Measurements from ENCODE around the gene BCAT1.
"Not testable (repeated sequence)": the region's sequence is repeated elsewhere in the genome, so short reads cannot be mapped to it uniquely, and the experiment has no call there.

The BCAT1 gene

DNA sequence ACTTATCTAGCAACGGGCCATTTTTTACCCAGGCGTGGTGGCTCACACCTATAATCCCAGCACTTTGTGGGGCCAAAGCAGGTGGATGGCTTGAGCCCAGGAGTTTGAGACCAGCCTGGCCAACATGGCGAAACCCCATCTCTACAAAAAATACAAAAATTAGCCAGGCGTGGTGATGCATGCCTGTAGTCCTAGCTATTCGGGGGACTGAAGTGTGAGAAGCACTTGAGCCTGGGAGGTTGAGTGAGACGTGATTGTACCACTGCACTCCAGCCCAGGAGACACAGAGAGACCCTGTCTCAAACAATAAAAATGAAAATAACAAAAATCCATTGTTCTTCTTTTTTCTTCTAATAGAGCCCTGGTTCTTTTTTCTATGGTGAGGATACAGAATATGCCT, 7.5 kb upstream of the BCAT1 start:
- not testable (repeated sequence) for DNase-seq (ENCODE audit: low read depth, low spot score)

DNA sequence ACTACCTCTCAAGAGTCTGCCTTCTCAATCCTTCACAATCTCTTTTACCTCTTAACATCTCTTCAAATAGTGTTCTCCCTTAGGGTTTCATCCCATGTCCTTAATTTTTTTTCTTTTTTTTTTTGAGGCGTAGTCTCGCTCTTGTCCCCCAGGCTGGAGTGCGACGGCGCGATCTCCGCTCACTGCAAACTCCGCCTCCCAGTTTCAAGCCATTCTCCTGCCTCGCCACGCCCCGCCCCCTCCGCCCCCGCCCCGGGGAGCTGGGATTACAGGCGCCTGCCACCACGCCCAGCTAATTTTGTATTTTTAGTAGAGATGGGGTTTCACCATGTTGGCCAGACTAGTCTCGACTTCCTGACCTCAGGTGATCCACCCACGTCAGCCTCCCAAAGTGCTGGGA, 7.0 kb upstream of the BCAT1 start:
- DNase-seq (ENCODE audit: low read depth, low spot score), result no peak

DNA sequence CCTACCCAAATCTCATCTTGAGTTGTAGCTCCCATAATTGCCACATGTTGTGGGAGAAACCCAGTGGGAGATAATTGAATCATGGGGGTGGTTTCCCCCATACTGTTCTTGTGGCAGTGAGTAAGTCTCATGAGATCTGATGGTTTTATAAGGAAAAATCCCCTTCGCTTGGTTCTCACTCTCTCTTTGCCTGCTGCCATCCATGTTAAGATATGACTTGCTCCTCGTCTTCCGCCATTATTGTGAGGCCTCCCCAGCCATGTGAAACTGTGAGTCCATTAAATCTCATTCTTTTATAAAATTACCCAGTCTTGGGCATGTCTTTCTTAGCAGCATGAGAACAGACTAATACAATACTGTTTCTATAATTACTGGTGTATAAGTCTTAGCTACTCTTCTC, 6.5 kb upstream of the BCAT1 start:
- no peak for DNase-seq (ENCODE audit: low read depth, low spot score)

DNA sequence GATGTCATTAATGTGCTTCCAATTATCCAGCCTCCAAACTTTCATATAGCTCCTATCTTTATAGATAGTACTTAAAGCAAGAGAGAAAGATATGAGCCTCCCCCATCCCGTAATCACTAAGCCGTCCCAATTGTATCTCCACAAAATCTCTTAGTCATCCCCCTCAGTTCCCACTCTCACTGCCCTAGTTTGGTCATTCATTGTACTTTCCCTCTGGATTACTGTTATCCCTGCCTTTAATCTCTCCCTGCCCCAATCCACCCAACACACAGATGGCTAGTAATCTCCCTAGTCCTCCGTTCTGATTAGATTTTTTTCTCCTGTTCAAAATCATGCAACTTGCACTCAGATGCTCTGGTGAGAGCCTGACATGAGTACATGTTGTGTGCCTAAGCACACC, 5.4 kb upstream of the BCAT1 start:
- no peak for DNase-seq (ENCODE audit: low read depth, low spot score)

DNA sequence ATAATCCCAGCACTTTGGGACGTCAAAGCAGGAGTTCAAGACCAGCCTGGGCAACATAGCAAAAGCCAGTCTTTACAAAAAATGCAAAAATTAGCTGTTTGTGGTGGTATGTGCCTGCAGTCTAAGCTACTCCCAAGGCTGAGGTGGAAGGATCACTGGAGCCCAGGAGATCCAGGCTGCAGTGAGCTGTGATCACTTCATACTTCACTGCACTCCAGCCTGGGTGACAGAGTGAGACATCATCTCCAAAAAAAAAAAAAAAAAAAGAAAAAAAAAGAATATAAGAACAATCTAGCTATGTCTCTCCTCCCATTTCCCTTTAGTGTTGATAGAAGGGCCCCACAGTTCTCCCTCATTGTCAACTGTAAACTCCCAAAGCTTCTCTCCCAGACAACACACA, 3.5 kb upstream of the BCAT1 start:
- no peak for DNase-seq (ENCODE audit: low read depth, low spot score)

DNA sequence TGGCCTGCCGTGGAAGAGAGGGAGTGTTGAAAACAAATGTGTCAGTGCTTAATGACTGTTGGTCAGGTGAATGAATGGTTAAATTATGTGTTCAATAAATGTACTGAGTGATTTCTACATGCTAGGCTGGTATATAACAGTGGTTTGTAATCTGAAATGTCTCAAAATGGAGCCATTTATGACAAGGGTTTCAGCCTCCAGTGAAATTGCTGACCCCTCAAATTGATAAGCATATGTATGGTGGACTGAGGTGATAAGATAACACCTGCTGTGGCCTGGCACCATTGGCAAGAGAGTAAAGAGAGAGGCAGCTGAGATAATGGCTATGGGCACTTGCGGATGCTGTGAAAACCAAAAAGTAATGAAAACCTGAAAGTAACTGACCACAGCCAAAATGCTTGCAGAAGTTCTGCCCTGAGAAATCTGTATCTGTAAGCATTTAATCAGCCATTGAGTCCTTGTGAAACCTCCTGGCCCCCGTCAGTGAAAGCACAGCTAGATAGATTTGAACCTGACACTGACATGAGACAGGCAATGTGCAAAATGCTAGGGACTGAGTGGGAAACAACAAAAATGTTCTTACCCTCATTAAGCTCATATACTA, 1.4 kb upstream of the BCAT1 start:
- no peak for DNase-seq (ENCODE audit: low read depth, low spot score)

DNA sequence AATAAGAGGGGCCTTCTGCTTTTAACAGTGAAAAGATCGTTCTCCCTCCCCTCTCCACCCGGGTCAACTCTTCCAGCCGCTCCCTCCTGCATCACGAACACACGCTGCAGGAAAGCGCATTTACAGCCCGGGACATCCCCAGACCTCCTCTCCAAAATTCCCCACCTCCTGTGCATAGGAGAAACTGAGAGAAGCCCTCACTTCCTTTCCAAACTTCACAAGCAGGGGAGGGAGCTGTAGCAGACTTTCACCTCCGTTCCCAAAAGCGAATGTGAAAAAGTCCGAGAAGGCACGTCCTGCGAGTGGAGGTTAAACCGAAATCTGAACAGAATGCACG, 513 bp downstream of the BCAT1 start:
- no peak for DNase-seq (ENCODE audit: low read depth, low spot score)

DNA sequence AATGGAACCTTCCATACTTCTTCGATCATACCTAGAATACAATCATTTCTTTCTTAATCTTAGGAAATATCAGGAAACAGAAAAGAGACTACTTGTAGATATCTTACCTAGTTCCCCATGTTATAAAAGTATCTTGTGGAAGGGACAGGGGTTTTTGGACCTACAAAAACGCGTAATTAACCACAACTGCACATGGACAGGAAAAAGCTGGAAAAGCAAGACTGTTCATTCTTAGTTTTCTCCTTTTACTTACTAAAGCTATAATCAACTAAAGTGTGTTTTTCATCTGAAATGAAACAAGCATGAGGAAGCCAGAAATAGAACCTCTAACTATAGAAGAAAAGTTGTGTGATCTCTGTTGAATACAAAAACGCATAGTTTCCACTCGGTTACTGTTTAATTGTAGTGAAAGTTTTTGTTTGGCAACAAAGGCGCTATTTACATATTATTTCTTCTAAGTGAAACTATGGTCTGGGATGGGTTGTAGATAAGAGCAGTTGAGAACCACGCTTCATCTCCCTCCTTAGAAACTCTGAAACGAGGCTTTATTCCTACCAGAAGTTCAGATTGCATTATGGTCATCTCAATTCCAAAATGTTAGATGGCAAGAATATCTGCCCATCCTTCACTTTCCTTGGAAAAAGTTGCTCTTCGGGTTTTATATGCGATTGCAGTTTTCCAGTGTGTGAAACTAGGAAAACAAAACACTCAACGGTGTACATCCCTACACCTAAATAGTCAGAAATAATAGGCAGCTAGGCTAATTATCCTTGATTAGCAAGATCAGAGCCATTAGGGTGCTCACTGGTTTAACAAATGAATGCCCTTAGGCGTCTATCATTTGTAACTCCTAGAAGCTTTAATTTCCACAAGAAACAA, 1.1 kb downstream of the BCAT1 start:
- no peak for DNase-seq (ENCODE audit: low read depth, low spot score)

DNA sequence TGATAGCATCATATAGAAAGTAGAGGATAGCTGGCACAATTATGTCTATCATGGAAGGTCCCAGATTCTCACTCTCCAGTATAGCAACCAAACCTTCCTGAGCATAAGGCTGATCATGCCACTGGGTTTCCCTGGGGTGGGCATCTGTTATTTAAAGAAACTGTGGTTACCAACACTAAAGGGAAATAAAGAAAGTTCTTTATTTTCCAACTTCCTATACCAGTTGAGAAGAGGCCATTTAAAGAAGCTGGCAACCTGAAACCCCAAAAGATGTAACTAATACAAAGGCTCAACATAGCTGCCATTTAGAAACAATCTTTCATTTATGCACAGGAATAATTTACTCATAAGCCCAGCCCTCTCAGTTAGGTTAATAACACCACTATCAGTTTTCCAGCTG, 3.1 kb downstream of the BCAT1 start:
- DNase-seq (ENCODE audit: low read depth, low spot score), result no peak

DNA sequence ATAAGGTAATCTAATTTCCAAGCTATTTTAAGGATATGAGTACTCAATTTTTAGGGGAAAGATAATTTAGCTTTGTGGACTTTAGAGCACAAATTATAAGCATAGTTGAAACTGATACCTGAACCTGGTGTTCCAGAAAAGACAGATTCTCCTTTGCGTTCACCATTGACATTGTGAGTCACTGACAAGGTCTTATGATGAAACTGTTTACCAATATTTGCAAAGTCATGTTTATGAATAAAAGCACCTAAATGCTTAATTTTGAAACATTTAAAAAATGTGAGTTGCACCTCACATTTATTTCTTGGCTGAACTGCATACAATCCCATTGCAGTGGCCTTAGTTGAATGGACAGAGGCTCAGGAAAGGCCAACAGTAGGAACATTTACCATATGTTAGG, 3.9 kb downstream of the BCAT1 start:
- DNase-seq (ENCODE audit: low read depth, low spot score), result no peak

DNA sequence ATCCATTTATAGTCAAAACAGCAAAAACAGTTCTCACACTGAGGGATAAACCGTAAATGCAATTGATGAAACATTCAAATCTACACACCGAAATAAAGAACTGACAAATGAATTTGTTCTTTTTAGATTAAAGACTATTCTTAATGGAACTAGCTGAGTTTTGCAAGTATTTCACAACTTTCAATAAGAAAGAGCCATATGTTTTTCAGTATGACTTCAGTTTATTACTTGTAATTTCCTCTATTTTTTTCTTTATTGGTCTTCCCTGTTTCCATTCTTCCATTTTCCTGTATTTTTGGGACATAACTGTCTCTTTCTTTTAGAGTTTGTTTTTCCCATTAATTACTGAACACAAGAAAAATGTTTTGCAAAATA, 4.3 kb downstream of the BCAT1 start:
- no peak for DNase-seq (ENCODE audit: low read depth, low spot score)

DNA sequence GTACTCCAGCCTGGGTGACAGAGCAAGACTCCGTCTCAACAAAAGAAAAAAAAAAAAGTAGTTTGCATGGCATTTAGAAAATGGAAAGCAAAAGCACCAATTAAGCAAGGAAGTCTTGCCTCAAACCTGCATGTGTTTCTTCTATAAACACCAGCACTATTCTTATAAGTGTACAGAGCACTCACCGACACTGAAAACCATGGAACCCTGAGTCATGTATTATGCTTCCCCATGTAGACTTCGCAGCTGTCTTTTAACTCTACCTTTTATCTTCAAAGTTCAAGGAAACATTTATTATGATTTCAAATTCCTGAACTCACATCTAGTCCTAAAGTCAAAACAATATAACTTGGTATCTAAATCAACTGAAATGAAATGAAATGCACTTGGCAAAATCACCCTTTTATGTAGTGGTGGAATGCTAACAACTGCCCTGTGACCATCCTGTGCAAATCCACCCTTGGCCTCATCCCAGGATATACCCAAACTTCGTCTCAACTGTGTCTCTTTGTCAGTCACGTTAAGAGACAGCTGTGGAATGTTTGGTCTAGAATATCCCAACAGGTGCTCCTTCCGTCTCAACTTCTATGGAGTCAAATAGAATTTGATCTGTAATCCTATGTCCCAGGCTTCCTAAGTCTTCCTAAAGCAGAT, 4.8 kb downstream of the BCAT1 start:
- no peak for DNase-seq (ENCODE audit: low read depth, low spot score)

DNA sequence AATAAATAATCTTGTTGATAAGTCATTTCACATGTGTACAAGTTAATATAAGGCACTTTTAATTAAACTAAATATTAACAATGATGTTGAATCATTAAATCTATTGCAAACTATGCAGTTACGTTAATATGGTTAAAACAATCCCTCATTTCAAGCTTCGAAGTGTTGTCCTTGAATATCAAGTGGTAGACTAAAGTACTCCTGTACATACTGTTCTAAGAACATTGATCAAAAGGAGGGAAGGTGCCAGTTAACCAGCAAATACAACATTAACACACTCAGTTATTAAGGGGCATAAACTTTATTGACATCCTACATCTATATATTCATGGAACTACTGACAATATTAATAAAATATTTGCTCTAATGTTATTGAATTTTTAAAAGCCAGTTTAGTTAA, 8.7 kb downstream of the BCAT1 start:
- no peak for DNase-seq (ENCODE audit: low read depth, low spot score)

DNA sequence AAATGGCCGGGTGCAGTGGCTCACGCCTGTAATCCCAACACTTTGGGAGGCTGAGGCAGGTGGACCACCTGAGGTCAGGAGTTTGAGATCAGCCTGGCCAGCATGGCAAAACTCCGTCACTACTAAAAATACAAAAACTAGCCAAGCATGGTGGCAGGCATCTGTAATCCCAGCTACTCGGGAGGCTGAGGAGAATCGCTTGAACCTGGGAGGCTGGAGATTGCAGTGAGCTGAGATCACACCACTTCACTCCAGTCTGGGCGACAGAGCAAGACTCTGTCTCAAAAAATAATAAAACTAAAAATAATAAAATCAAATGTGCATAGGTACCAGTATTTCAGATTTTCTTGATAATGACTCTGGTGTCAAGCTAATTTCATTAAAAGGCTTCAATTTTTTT, 9.3 kb downstream of the BCAT1 start:
- DNase-seq (ENCODE audit: low read depth, low spot score), result not testable (repeated sequence)

DNA sequence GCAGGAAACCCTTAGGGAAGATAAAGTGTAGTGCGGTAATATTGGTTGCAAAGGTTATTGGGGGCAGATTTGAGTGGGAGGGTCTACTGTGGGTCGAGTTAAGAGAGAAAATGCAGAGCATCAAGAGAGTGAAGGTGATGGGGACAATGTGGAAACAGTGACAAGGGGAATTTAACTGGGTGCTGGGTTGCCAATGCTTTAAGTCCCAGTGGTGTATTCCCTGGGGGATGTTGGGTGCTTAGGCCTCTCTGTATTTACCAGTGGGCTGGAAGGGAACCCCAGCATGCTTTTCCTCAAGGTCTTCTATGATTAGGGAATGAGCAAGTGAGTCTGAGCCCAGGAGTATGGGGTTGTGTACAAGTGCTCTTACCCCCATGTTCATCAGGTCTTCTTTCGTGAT, 10.6 kb downstream of the BCAT1 start:
- DNase-seq (ENCODE audit: low read depth, low spot score), result no peak

DNA sequence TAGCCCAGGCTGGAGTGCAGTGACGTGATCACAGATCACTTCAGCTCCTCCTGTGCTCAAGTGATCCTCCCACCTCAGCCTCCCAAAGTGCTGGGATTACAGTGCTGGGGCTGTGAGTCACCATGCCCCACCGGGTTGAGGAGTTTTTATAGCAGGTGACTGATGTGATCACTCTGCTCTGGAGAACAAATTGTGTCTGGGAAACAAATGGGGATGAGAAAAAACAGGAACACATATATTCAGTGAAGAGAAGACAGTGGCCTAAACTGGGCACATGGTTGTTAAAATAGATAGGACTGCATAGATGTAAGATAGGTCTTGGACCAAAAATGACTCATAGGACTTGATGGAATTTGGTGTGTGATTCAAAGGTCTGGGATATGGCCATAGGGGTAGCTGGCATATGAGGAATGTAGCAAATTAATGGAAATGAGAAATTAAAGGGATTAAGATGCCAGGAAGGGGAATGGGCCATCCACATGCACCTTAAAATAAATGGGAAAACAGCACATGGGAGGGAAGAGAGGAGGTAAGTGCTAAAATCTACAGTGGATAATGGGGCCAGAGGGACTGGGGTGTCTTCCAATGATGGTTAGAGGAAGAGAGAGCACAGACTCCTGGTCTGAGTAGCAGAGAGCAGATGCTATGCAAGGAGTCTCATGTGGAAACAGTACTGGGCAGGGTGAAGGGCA, 11.2 kb downstream of the BCAT1 start:
- no peak for DNase-seq (ENCODE audit: low read depth, low spot score)

DNA sequence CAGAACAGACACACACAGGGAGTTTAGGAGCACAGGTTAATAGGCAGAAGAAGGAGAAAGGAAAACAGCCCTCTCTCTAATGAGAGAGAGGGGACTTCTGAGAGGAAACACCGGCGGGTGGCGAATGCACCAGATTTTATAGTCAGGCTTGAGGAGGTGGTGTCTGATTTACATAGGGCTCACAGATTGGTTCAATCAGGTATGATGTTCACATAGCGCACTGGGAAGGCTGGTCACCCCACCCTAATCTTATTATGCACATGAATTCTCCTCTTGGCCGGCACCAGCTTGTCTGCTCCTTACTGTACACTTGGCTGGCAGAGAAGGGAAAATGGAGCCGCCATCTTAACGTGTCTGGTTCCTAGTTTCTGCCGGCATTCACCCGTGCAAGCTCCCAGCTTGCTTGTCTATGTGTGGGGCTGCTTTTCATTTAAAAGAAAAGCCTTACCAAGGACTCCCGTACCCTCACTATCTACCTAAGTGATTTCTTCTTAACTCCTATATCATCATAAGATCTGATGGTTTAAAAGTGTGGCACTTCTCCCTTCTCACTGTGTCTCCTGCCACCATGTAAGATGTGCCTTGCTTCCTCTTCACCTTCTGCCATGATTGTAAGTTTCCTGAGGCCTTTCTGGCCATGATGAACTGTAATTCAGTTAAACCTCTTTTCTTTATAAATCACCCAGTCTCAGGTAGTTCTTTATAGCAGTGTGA, 15.1 kb downstream of the BCAT1 start:
- no peak for DNase-seq (ENCODE audit: low read depth, low spot score)

DNA sequence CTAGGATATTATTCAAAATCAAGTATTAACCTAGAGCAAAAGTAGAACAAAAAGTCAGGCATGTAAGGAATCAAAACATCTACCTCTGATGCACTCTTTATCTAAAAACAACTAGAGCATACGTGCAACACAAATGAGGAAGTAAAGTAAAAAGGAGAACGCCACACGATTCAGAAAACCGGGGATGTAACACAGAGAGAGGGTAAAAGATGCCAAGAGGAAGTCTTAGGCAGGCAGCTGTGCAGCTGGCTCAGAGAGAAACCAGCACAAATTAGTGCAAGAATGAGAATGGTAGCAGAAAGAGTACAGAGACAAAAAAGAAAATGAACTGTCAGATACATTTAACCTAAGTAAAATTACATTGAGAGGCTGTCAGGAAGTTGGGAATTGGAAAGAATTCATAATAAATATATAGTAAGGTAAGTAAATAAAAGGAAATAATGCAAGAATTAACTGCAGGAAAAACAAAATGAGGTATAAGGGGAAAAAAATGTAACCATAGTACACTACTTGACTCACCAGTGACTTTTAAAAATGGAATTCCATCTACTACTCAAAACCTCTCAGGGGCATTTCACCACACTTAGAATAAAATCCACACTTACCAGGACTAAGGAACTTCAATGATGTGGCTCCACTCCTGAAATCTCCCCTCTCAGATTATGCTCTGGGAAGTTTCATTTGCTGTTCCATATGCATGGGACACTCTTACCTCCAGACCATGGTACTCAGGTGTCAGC, 17.1 kb downstream of the BCAT1 start:
- no peak for DNase-seq (ENCODE audit: low read depth, low spot score)

DNA sequence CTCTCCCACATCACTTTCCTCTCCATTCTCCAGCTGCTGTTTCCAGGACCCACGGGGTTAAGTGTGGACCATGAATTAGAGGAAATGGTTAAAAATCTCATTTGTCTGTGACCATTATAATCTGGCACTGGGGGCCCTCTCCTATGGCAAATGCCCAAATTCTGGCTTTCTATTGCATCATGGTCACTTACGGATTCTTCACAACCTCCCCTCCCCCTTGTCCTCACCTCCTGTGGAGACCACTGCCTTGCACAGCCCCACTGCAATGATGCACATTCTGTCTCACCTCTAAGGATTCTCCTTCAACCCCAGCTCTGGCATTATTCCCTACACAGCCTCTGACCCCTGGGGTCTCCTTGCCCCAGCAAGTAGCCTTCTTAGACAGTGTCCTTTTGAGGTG, 18.9 kb downstream of the BCAT1 start:
- no peak for DNase-seq (ENCODE audit: low read depth, low spot score)

DNA sequence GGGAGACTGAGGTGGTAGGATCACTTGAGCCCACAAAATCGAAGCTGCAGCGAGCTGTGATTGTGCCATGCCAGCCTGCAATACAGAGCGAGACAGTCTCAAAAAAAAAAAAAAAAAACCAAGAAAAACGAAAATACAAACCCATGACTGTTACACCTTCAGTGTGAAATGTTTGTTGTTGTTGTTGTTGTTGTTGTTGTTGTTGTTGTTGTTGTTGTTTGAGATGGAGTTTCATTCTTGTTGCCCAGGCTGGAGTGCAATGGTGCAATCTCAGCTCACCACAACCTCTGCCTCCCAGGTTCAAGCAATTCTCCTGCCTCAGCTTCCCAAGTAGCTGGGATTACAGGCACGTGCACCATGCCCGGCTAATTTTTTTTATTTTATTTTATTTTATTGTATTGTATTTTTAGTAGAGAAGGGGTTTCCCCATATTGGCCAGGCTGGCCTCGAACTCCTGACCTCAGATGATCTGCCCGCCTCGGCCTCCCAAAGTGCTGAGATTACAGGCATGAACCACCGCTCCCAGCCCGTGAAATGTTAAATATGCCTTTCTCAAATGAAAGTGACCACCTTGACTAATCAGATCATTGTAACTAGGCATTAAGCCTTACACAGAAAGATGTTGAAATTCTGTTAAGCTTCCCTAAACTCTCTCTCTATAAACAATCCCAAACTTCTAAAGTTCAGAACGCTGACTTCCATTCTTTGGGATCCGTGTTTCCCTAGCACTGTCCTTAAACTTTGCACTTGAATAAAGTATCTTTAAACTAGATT, 20.2 kb downstream of the BCAT1 start:
- DNase-seq (ENCODE audit: low read depth, low spot score), result not testable (repeated sequence)
